H1 (cell line): ENCODE results near the gene MBTPS1. TPM values are rescaled to one million over a fixed set of nuclear protein-coding genes. Genes with fewer than 3 reads are reported as not detected.

Experiments
- BACH1 ChIP-seq: IDR thresholded peaks from 2 replicates; pipeline ENCODE4 v1.6.1; 2012; ENCODE audit warnings: low read length, improper control_type of control experiment
- CBX8 ChIP-seq: fragments of 300-800, 300-1000 bp; sonication (generic); IDR thresholded peaks from 2 replicates; pipeline ENCODE4 v1.7.1; 2016; ENCODE audit warnings: low read depth, low read length, borderline replicate concordance
- KDM4A ChIP-seq: IDR thresholded peaks from one replicate; pipeline ENCODE4 v1.7.1; 2012; ENCODE audit warnings: low read depth, mild to moderate bottlenecking, moderate library complexity, low read length, inconsistent platforms; ENCODE audit not compliant: severe bottlenecking
- MAX ChIP-seq: IDR thresholded peaks from 2 replicates; pipeline ENCODE4 v1.6.1; 2012; ENCODE audit warnings: inconsistent platforms
- PHF8 ChIP-seq: fragments of 200-600 bp; sonication (generic); conservative IDR thresholded peaks from 2 replicates; pipeline ENCODE4 v1.7.1; 2012; ENCODE audit warnings: low read depth, mild to moderate bottlenecking, inconsistent platforms, low read length, moderate library complexity
- RFX5 ChIP-seq: IDR thresholded peaks from 2 replicates; pipeline ENCODE4 v1.6.1; 2011; ENCODE audit warnings: low read depth, low read length, improper control_type of control experiment, borderline replicate concordance
- RNF2 ChIP-seq: fragments of 200-900, 300-1000 bp; sonication (generic); IDR thresholded peaks from 2 replicates; pipeline ENCODE4 v1.7.1; 2016; ENCODE audit warnings: borderline replicate concordance, low read depth, mild to moderate bottlenecking, antibody characterized with exemption, low read length; ENCODE audit not compliant: poor library complexity, severe bottlenecking; ENCODE audit errors: missing control alignments
- SIX5 ChIP-seq: IDR thresholded peaks from 2 replicates; pipeline ENCODE4 v1.6.1; 2011; ENCODE audit warnings: mild to moderate bottlenecking, low read depth, low read length
- TCF12 ChIP-seq: IDR thresholded peaks from 2 replicates; pipeline ENCODE4 v1.6.1; 2011; ENCODE audit warnings: low read depth, mild to moderate bottlenecking, low read length
- polyA plus RNA-seq, 7 experiments: library from polyadenylated mRNA; depleted of rRNA in 3 of 7; stranded (reverse) in 5 of 7; unstranded in 2 of 7; fragments of >200 nt in 5 of 7; fragments of 200-250 nt in 2 of 7; gene quantifications; 1 replicate in 5 of 7; 2 replicates in 1 of 7; 4 replicates in 1 of 7; pipeline versions ENCODE4 v1.2.1 to v1.2.3, GENCODE V29; 2011 to 2013; ENCODE audit warnings: missing spikeins in 2 of 7, mixed read lengths in 2 of 7
- total RNA-seq: library from RNA; stranded (reverse); fragmentation: NEBNext Ultra II Directional; extraction: Animal tissue kit (Norgen Biotek cat#: 25700); gene quantifications from 2 replicates; pipeline ENCODE4 v1.2.1, GENCODE V29; 2021

MBTPS1 gene
- total and polyA plus RNA-seq, 2 of the 8 experiments (the other 6 are each of a cell fraction or from before 2014, with no cell fraction given) = 30.6 to 53.3 TPM

- no peak for TF ChIP-seq RNF2
- no peak for TF ChIP-seq KDM4A
- TF ChIP-seq BACH1 = no peak
- TF ChIP-seq RFX5 = no peak
- no peak for TF ChIP-seq MAX
- no peak for TF ChIP-seq PHF8
- TF ChIP-seq SIX5 = no peak
- TF ChIP-seq CBX8 = no peak
- TF ChIP-seq TCF12 = no peak
Observed at GRCh38 chr16:84096447-84097005, 20.2 kb downstream of the MBTPS1 start (continued).
